NCI-H128 (cell line): ENCODE measurements around the gene TEAD4.

Experiments
- DNase-seq: peaks from one replicate; lab custom pipeline; 2025; ENCODE audit not compliant: unreplicated experiment; lab: John Stamatoyannopoulos, UW

The TEAD4 gene

GRCh38 chr12:2959192-2959504 lies at the start of gene TEAD4:
TEAD4 (plus strand) TSS chr12:2959397.
- DNase-seq, result no peak

- no peak for DNase-seq
Measured at GRCh38 chr12:2912216-2912575, 47.0 kb upstream of the TEAD4 start.

GRCh38 chr12:2919249-2919648 lies 39.9 kb upstream of the TEAD4 start:
- DNase-seq, result no peak

- DNase-seq, result no peak
Measured at GRCh38 chr12:2922329-2922728, 36.9 kb upstream of the TEAD4 start.

- no peak for DNase-seq
Measured at GRCh38 chr12:2923057-2923456, 36.1 kb upstream of the TEAD4 start.

- DNase-seq, result no peak
Measured at GRCh38 chr12:2924019-2924418, 35.2 kb upstream of the TEAD4 start.

GRCh38 chr12:2925322-2925995 lies 33.7 kb upstream of the TEAD4 start:
- no peak for DNase-seq

GRCh38 chr12:2930865-2931264 lies 28.3 kb upstream of the TEAD4 start:
- DNase-seq, result no peak

- DNase-seq, result no peak
Measured at GRCh38 chr12:2933586-2933985, 25.6 kb upstream of the TEAD4 start.

- DNase-seq, result no peak
Measured at GRCh38 chr12:2934371-2934770, 24.8 kb upstream of the TEAD4 start.

- DNase-seq, result no peak
Measured at GRCh38 chr12:2936301-2936700, 22.9 kb upstream of the TEAD4 start.

GRCh38 chr12:2937500-2937899 lies 21.7 kb upstream of the TEAD4 start:
- DNase-seq, result no peak

- DNase-seq, result no peak
Measured at GRCh38 chr12:2939191-2939590, 20.0 kb upstream of the TEAD4 start.

GRCh38 chr12:2940564-2940963 lies 18.6 kb upstream of the TEAD4 start:
- DNase-seq, result no peak

- DNase-seq, result no peak
Measured at GRCh38 chr12:2941524-2941923, 17.7 kb upstream of the TEAD4 start.

- DNase-seq, result peak; percentile 47
Measured at GRCh38 chr12:2944401-2945047, 14.7 kb upstream of the TEAD4 start.

GRCh38 chr12:2949411-2949810 lies 9.8 kb upstream of the TEAD4 start:
- DNase-seq, result no peak

- DNase-seq, result no peak
Measured at GRCh38 chr12:2955888-2956287, 3.3 kb upstream of the TEAD4 start.

GRCh38 chr12:2957816-2958431 lies 1.3 kb upstream of the TEAD4 start:
- no peak for DNase-seq

- no peak for DNase-seq
Measured at GRCh38 chr12:2958432-2959191, 585 bp upstream of the TEAD4 start.

GRCh38 chr12:2959505-2960389 lies 550 bp downstream of the TEAD4 start:
- no peak for DNase-seq
